Caco-2 (cell line): Measurements from ENCODE around the gene NEK10. TPM values are rescaled to one million over a fixed set of nuclear protein-coding genes. Genes with fewer than 3 reads are reported as not detected.

Experiments used
- BruUV-seq: library from RNA; stranded (reverse); fragments of 400-500 nt; replicated peaks from 2 replicates; lab custom pipeline; 2021; lab: Mats Ljungman, UMichigan
- CTCF ChIA-PET: fragments of 300-600 bp; sonication (Branson Sonifier 250); formaldehyde crosslinking; loops from one replicate; lab custom pipeline; 2022; ENCODE audit warnings: antibody characterized with exemption; lab: Charles Lee
- POLR2A ChIA-PET: fragments of 300-600 bp; sonication (Branson Sonifier 250); formaldehyde crosslinking; loops from one replicate; lab custom pipeline; 2022; ENCODE audit warnings: antibody characterized with exemption; lab: Charles Lee
- DNase-seq, 2 experiments: peaks; one replicate each; pipeline versions ENCODE4 v3.0.0 to v3.0.0-alpha.2; 2020 to 2022
- H3K27me3 ChIP-seq: replicated peaks from 2 replicates; pipeline ENCODE4 v1.6.0; 2011; ENCODE audit warnings: low read length; ENCODE audit not compliant: control insufficient read depth, insufficient read depth
- H3K36me3 ChIP-seq: 2 replicates; pipeline ENCODE4 v1.5.1; 2011; ENCODE audit warnings: low read length; ENCODE audit not compliant: control insufficient read depth, insufficient read depth
- H3K4me1 ChIP-seq: fragments of 250-450 bp; sonication (Bioruptor Pico); 2 replicates; pipeline ENCODE4 v1.5.1; 2020; ENCODE audit warnings: mild to moderate bottlenecking
- H3K4me3 ChIP-seq: 2 replicates; pipeline ENCODE4 v1.5.1; 2011; ENCODE audit warnings: low read depth, mild to moderate bottlenecking, control low read depth, low read length
- H3K9me3 ChIP-seq: fragments of 250-450 bp; sonication (Bioruptor Pico); 2 replicates; pipeline ENCODE4 v1.5.1; 2020; ENCODE audit warnings: mild to moderate bottlenecking, moderate library complexity
- H3K27ac Mint-ChIP-seq: one replicate; pipeline ENCODE4 v1.8.0; 2022; ENCODE audit warnings: mixed read lengths; ENCODE audit not compliant: unreplicated experiment
- H3K27me3 Mint-ChIP-seq: one replicate; pipeline ENCODE4 v1.8.0; 2022; ENCODE audit warnings: mixed read lengths; ENCODE audit not compliant: insufficient read depth, unreplicated experiment
- H3K36me3 Mint-ChIP-seq: one replicate; pipeline ENCODE4 v1.8.0; 2022; ENCODE audit warnings: mild to moderate bottlenecking, mixed read lengths; ENCODE audit not compliant: insufficient read depth, unreplicated experiment
- H3K4me1 Mint-ChIP-seq: one replicate; pipeline ENCODE4 v1.8.0; 2022; ENCODE audit warnings: low read depth, mixed read lengths; ENCODE audit not compliant: unreplicated experiment
- H3K4me3 Mint-ChIP-seq: one replicate; pipeline ENCODE4 v1.8.0; 2022; ENCODE audit warnings: mild to moderate bottlenecking, moderate library complexity, mixed read lengths; ENCODE audit not compliant: unreplicated experiment
- H3K9me3 Mint-ChIP-seq: one replicate; pipeline ENCODE4 v1.8.0; 2022; ENCODE audit warnings: mixed read lengths; ENCODE audit not compliant: unreplicated experiment
- CTCF ChIP-seq, 2 experiments: fragments of 200-600 bp in 1 of 2; IDR thresholded peaks; 1 replicate in 1 of 2; 2 replicates in 1 of 2; pipeline versions ENCODE4 v1.5.1 to v1.8.0; 2011 to 2022; ENCODE audit warnings: antibody characterized with exemption in 1 of 2, control low read depth in 1 of 2, inconsistent platforms in 1 of 2, low read depth in 1 of 2, low read length in 1 of 2, mild to moderate bottlenecking in 1 of 2, moderate library complexity in 1 of 2; ENCODE audit not compliant: insufficient read depth in 1 of 2, severe bottlenecking in 1 of 2, unreplicated experiment in 1 of 2
- intact Hi-C: fragments of 100-400 bp; cut with micrococcal nuclease; formaldehyde crosslinking; loops from one replicate; pipeline ENCODE4 v1.10.0; 2022; ENCODE audit not compliant: unreplicated experiment
- total RNA-seq: library from RNA; stranded (reverse); gene quantifications from 2 replicates; pipeline ENCODE4 v1.2.3, GENCODE V29; 2022

NEK10 gene
- total RNA-seq, 1 experiment from 2014 or later, result 0.39 TPM

GRCh38 chr3:27345045-27345444, 24.1 kb downstream of the NEK10 start:
- H3K9me3 Mint-ChIP-seq, result no peaks in the 10 kb centered on the region
- H3K4me3 Mint-ChIP-seq, result no peak overlapping the region
- no peak for TF ChIP-seq CTCF (IDR thresholded peaks at IDR 0.05; ENCODE audit: insufficient read depth in 1 of 2, low read depth in 1 of 2, low read length in 1 of 2, severe bottlenecking in 1 of 2, unreplicated experiment in 1 of 2)
- Histone ChIP-seq H3K4me1 (no peaks in the 10 kb centered on the region), H3K27me3 (no peaks in the 10 kb centered on the region), H3K9me3 (no peaks in the 10 kb centered on the region), H3K4me3 (no peak overlapping the region), H3K36me3 (no peaks in the 10 kb centered on the region)
- POLR2A ChIA-PET, result no interaction called here
- no peaks in the 10 kb centered on the region for H3K27me3 Mint-ChIP-seq
- no peak overlapping the region for H3K27ac Mint-ChIP-seq
- no TSS peak for BruUV-seq
- H3K4me1 Mint-ChIP-seq, result no peaks in the 10 kb centered on the region
- H3K36me3 Mint-ChIP-seq, result no peaks in the 10 kb centered on the region
- intact Hi-C loops, result no loop called here
- CTCF ChIA-PET, result no interaction called here
- DNase-seq, result no peak

GRCh38 chr3:27344192-27344591, 25.0 kb downstream of the NEK10 start:
- POLR2A ChIA-PET, result no interaction called here
- H3K4me1 Mint-ChIP-seq, result no peaks in the 10 kb centered on the region
- intact Hi-C loops, result no loop called here
- no peaks in the 10 kb centered on the region for H3K9me3 Mint-ChIP-seq
- H3K9me3 ChIP-seq, result no peaks in the 10 kb centered on the region
- no peak overlapping the region for H3K27ac Mint-ChIP-seq
- no peak for DNase-seq
- TF ChIP-seq CTCF (IDR thresholded peaks at IDR 0.05; ENCODE audit: insufficient read depth in 1 of 2, low read depth in 1 of 2, low read length in 1 of 2, severe bottlenecking in 1 of 2, unreplicated experiment in 1 of 2), result no peak
- H3K36me3 Mint-ChIP-seq, result no peaks in the 10 kb centered on the region
- no peaks in the 10 kb centered on the region for H3K36me3 ChIP-seq
- H3K4me3 ChIP-seq, result no peak overlapping the region
- H3K4me3 Mint-ChIP-seq, result no peak overlapping the region
- H3K27me3 ChIP-seq, result no peaks in the 10 kb centered on the region
- no TSS peak for BruUV-seq
- H3K27me3 Mint-ChIP-seq, result no peaks in the 10 kb centered on the region
- CTCF ChIA-PET, result no interaction called here
- H3K4me1 ChIP-seq, result no peaks in the 10 kb centered on the region

- CTCF ChIA-PET, result no interaction called here
- POLR2A ChIA-PET, result no interaction called here
- intact Hi-C loops, result no loop called here
- Mint-ChIP-seq H3K9me3 (no peaks in the 10 kb centered on the region), H3K36me3 (no peaks in the 10 kb centered on the region), H3K27me3 (no peaks in the 10 kb centered on the region), H3K27ac (no peak overlapping the region), H3K4me1 (no peaks in the 10 kb centered on the region), H3K4me3 (no peak overlapping the region)
- no peak for TF ChIP-seq CTCF (IDR thresholded peaks at IDR 0.05; ENCODE audit: insufficient read depth in 1 of 2, low read depth in 1 of 2, low read length in 1 of 2, severe bottlenecking in 1 of 2, unreplicated experiment in 1 of 2)
- Histone ChIP-seq H3K9me3 (no peaks in the 10 kb centered on the region), H3K27me3 (no peaks in the 10 kb centered on the region), H3K4me3 (no peak overlapping the region), H3K4me1 (no peaks in the 10 kb centered on the region), H3K36me3 (no peaks in the 10 kb centered on the region)
- DNase-seq, result no peak
- BruUV-seq, result no TSS peak
Measured at GRCh38 chr3:27342267-27342666, 26.9 kb downstream of the NEK10 start.
